ENCODE data around the gene PLTP.
"Not testable (repeated sequence)": the region's sequence is repeated elsewhere in the genome, so short reads cannot be mapped to it uniquely, and the experiment has no call there.

The PLTP gene

GRCh38 chr20:45911486-45912343, at the start of gene PLTP:
Gene PLTP (minus strand): TSS chr20:45912155. CDS start chr20:45911452, 703 bp downstream.
- DNase-seq: peak; percentile 48

- DNase-seq: no peak
Observed at GRCh38 chr20:45959956-45960630, 48.1 kb upstream of the PLTP start.

GRCh38 chr20:45959126-45959525, 47.2 kb upstream of the PLTP start:
- DNase-seq: no peak

- no peak for DNase-seq
Observed at GRCh38 chr20:45958593-45958992, 46.6 kb upstream of the PLTP start.

GRCh38 chr20:45957021-45957941, 45.3 kb upstream of the PLTP start:
- no peak for DNase-seq

GRCh38 chr20:45956326-45956725, 44.4 kb upstream of the PLTP start:
- not testable (repeated sequence) for DNase-seq

GRCh38 chr20:45953672-45954071, 41.7 kb upstream of the PLTP start:
- DNase-seq: no peak

GRCh38 chr20:45952861-45953260, 40.9 kb upstream of the PLTP start:
- no peak for DNase-seq

- DNase-seq: no peak
Observed at GRCh38 chr20:45951925-45952834, 40.2 kb upstream of the PLTP start.

- no peak for DNase-seq
Observed at GRCh38 chr20:45950330-45950646, 38.3 kb upstream of the PLTP start.

- no peak for DNase-seq
Observed at GRCh38 chr20:45949542-45950329, 37.8 kb upstream of the PLTP start.

GRCh38 chr20:45948742-45949541, 37.0 kb upstream of the PLTP start:
- DNase-seq: no peak

- no peak for DNase-seq
Observed at GRCh38 chr20:45948261-45948733, 36.3 kb upstream of the PLTP start.

GRCh38 chr20:45947110-45947866, 35.3 kb upstream of the PLTP start:
- DNase-seq: no peak

- peak; percentile 36 for DNase-seq
Observed at GRCh38 chr20:45946149-45946970, 34.4 kb upstream of the PLTP start.

- DNase-seq: no peak
Observed at GRCh38 chr20:45945678-45946148, 33.8 kb upstream of the PLTP start.

- no peak for DNase-seq
Observed at GRCh38 chr20:45944965-45945677, 33.2 kb upstream of the PLTP start.
